ENCODE results near the gene STRN. TPM values are rescaled to one million over a fixed set of nuclear protein-coding genes. Genes with fewer than 3 reads are reported as not detected.

STRN gene
- total and polyA plus RNA-seq, 10 of the 15 experiments (the other 5 are each of a cell fraction or from before 2014, with no cell fraction given), result 1.00 to 19.2 (median 9.1) TPM

DNA sequence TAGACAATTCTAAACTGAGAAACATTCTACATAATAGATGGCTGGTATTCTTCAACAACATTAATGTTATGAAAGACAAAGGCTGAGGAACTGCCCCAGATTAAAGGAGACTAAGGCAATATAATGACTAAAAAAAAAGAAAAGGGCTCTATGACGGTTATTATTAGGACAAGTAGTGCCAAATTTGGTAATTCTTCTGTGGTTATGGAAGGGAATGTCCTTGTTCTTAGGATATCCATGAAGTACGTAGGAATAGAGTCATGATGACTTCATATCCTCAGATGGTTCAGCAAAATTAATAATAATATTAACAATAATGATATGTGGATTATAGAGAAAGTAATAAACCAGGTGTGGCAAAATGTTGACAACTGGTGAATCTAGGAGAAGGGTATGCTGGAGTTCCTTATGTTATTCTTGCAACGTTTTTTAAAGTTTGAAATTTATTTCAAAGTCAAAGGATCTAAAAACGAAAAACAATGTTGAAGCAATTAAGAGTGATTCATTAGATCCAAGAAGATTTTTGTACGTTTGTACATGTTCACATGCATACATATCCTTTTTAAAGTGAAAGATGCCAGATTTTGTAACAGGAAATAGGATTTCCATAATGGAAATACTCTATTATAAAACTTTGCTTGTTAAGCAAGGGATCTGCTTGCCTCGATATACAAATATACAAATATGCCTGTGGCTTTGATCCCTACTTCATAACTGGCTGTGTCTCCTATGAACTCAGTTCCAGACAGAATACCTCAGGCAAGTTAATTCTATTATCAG is 27.7 kb upstream of the STRN start:
- H3K27me3 ChIP-seq (replicated peaks in 1 of 2; ENCODE audit: control insufficient read depth in 2 of 2, insufficient read depth in 2 of 2, low read length in 1 of 2), result no peaks in the 10 kb centered on the region
- in situ Hi-C loops (cut with MboI), result no loop called here
- ChIA-PET POLR2A (no interaction called here), CTCF (no interaction called here), SMC1A (ENCODE audit: uncharacterized antibody, unreplicated experiment) (no interaction called here), RAD21 (ENCODE audit: unreplicated experiment) (no interaction called here)
- H4K20me1 ChIP-seq (ENCODE audit: control insufficient read depth, insufficient read depth), result no peaks in the 10 kb centered on the region
- H2AFZ ChIP-seq (ENCODE audit: control insufficient read depth, low read depth, low read length), result no peak overlapping the region
- H3K9ac ChIP-seq (ENCODE audit: control insufficient read depth, insufficient read depth, low read length), result no peak overlapping the region
- no peak for DNase-seq (ENCODE audit: low read depth, low spot score)
- no peaks in the 10 kb centered on the region for H3K4me1 ChIP-seq (ENCODE audit: control insufficient read depth, insufficient read depth, low read length)
- no peaks in the 10 kb centered on the region for H3K79me2 ChIP-seq (ENCODE audit: control insufficient read depth, insufficient read depth, low read length)
- WGBS (ENCODE audit: insufficient coverage, insufficient replicate concordance, low lambda C conversion rate, missing lambda C conversion rate), result 97% methylated on average over 6 of the region's 6 CpGs
- H3K9me3 ChIP-seq (replicated peaks; ENCODE audit: control insufficient read depth, insufficient read depth, low read length), result no peaks in the 10 kb centered on the region
- H3K4me2 ChIP-seq (ENCODE audit: control insufficient read depth, insufficient read depth), result no peak overlapping the region
- BruUV-seq (replicated peaks), result no TSS peak
- no peak for TF ChIP-seq FOXM1 (IDR thresholded peaks at IDR 0.05; ENCODE audit: low read depth, low read length)
- no peak for TF ChIP-seq NFYB (IDR thresholded peaks at IDR 0.05; ENCODE audit: insufficient read depth, low read depth, low read length)
- no peak for TF ChIP-seq HCFC1 (IDR thresholded peaks at IDR 0.05; ENCODE audit: low read length)
- no peak for TF ChIP-seq WRNIP1 (IDR thresholded peaks at IDR 0.05; ENCODE audit: borderline replicate concordance, low read depth, low read length)
- no peak for TF ChIP-seq SRF (IDR thresholded peaks at IDR 0.05; ENCODE audit: low read depth in 2 of 2, low read length in 2 of 2)
- TF ChIP-seq, protein P1, sequence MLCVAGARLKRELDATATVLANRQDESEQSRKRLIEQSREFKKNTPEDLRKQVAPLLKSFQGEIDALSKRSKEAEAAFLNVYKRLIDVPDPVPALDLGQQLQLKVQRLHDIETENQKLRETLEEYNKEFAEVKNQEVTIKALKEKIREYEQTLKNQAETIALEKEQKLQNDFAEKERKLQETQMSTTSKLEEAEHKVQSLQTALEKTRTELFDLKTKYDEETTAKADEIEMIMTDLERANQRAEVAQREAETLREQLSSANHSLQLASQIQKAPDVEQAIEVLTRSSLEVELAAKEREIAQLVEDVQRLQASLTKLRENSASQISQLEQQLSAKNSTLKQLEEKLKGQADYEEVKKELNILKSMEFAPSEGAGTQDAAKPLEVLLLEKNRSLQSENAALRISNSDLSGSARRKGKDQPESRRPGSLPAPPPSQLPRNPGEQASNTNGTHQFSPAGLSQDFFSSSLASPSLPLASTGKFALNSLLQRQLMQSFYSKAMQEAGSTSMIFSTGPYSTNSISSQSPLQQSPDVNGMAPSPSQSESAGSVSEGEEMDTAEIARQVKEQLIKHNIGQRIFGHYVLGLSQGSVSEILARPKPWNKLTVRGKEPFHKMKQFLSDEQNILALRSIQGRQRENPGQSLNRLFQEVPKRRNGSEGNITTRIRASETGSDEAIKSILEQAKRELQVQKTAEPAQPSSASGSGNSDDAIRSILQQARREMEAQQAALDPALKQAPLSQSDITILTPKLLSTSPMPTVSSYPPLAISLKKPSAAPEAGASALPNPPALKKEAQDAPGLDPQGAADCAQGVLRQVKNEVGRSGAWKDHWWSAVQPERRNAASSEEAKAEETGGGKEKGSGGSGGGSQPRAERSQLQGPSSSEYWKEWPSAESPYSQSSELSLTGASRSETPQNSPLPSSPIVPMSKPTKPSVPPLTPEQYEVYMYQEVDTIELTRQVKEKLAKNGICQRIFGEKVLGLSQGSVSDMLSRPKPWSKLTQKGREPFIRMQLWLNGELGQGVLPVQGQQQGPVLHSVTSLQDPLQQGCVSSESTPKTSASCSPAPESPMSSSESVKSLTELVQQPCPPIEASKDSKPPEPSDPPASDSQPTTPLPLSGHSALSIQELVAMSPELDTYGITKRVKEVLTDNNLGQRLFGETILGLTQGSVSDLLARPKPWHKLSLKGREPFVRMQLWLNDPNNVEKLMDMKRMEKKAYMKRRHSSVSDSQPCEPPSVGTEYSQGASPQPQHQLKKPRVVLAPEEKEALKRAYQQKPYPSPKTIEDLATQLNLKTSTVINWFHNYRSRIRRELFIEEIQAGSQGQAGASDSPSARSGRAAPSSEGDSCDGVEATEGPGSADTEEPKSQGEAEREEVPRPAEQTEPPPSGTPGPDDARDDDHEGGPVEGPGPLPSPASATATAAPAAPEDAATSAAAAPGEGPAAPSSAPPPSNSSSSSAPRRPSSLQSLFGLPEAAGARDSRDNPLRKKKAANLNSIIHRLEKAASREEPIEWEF (IDR thresholded peaks at IDR 0.05; ENCODE audit: insufficient replicate concordance, low read depth, low read length), result no peak
- TF ChIP-seq NR2F1 (conservative IDR thresholded peaks at IDR 0.05), result no peak
- no peak for TF ChIP-seq ZNF274 (IDR thresholded peaks at IDR 0.05; ENCODE audit: insufficient read depth, insufficient read length)
- no peak for TF ChIP-seq ZNF217 (IDR thresholded peaks at IDR 0.05)
- TF ChIP-seq HDAC2 (IDR thresholded peaks at IDR 0.05), result no peak
- TF ChIP-seq PAX8 (IDR thresholded peaks at IDR 0.05), result no peak
- TF ChIP-seq MTA3 (IDR thresholded peaks at IDR 0.05; ENCODE audit: borderline replicate concordance, low read length), result no peak
- TF ChIP-seq TCF3 (IDR thresholded peaks at IDR 0.05; ENCODE audit: borderline replicate concordance, insufficient read depth, low read depth, low read length), result no peak
- no peak for TF ChIP-seq RAD51 (IDR thresholded peaks at IDR 0.05)
- TF ChIP-seq NFXL1 (IDR thresholded peaks at IDR 0.05; ENCODE audit: borderline replicate concordance), result no peak
- no peak for TF ChIP-seq HDGF (IDR thresholded peaks at IDR 0.05)
- TF ChIP-seq EP300 (IDR thresholded peaks at IDR 0.05; ENCODE audit: borderline replicate concordance in 1 of 2, control insufficient read depth in 1 of 2, low read depth in 2 of 2, low read length in 2 of 2), result no peak
- no peak for TF ChIP-seq EED (IDR thresholded peaks at IDR 0.05; ENCODE audit: low read depth)
- no peak for TF ChIP-seq TBL1XR1 (IDR thresholded peaks at IDR 0.05; ENCODE audit: low read depth, low read length)
- no peak for ATAC-seq
- H3K36me3 ChIP-seq (ENCODE audit: control insufficient read depth in 2 of 2, insufficient read depth in 2 of 2, low read length in 1 of 2), result peaks cover 0 to 5% of the 10 kb centered on the region in 2 experiments; a peak in 2 of 4 replicates
- no peak overlapping the region for H3K4me3 ChIP-seq
- FAIRE-seq, result no peak
- intact Hi-C loops (cut with micrococcal nuclease; ENCODE audit: unreplicated experiment), result no loop called here
- H3K27ac ChIP-seq (ENCODE audit: control insufficient read depth, insufficient read depth), result no peak overlapping the region

All from GM12878 (cell line).